ENCODE data around the gene INPP5K.
A peak's percentile ranks its signal among the peaks of the same experiment; 100 is the strongest.

Gene INPP5K

GRCh38 chr17:1493291-1493980, 23.0 kb downstream of the INPP5K start:
- TF ChIP-seq CTCF (IDR thresholded peaks at IDR 0.05; ENCODE audit: low read length) (no peak), EZH2 (optimal IDR thresholded peaks at IDR 0.05; ENCODE audit: low read depth, low read length) (no peak), EZH2phosphoT487 (IDR thresholded peaks at IDR 0.05; ENCODE audit: low read length) (no peak)
- H3K27ac ChIP-seq (ENCODE audit: low read length), result no peak overlapping the region
- no peak overlapping the region for H3K9ac ChIP-seq (ENCODE audit: low read length)
- H3K9me3 ChIP-seq (replicated peaks; ENCODE audit: insufficient read depth, low read length), result no peaks in the 10 kb centered on the region
- H2AFZ ChIP-seq (ENCODE audit: low read length), result no peak overlapping the region
- H3K36me3 ChIP-seq (replicated peaks; ENCODE audit: insufficient read depth, low read length), result no peaks in the 10 kb centered on the region
- 0 out of 2 replicates have a peak, but pooled peaks cover 4% of the 10 kb centered on the region for H3K4me1 ChIP-seq (ENCODE audit: low read length)
- 0 out of 2 replicates have a peak, but pooled peaks cover 3% of the 10 kb centered on the region for H3K79me2 ChIP-seq (ENCODE audit: low read length)
- H3K27me3 ChIP-seq (replicated peaks; ENCODE audit: insufficient read depth, low read length), result no peaks in the 10 kb centered on the region
- no peaks in the 10 kb centered on the region for H4K20me1 ChIP-seq (ENCODE audit: insufficient read depth, low read length)
- 0 out of 2 replicates have a peak, but pooled peaks cover 3% of the 10 kb centered on the region for H3F3A ChIP-seq (ENCODE audit: insufficient read depth, low read length)
- H3K4me2 ChIP-seq (ENCODE audit: low read depth, low read length), result no peak overlapping the region
- no peaks in the 10 kb centered on the region for H3K9me2 ChIP-seq (replicated peaks; ENCODE audit: insufficient read depth, low read length)
- DNase-seq, result no peak
- H3K4me3 ChIP-seq (ENCODE audit: low read length), result no peak overlapping the region

GRCh38 chr17:1492249-1493206, 23.9 kb downstream of the INPP5K start, which contains the start of gene MYO1C:
Gene MYO1C, minus strand, starts transcription at chr17:1492686. Its CDS starts 199 bp downstream, at chr17:1492487.
- Histone ChIP-seq H3K4me2 (ENCODE audit: low read depth, low read length) (peak within 1 kb of the TSS; percentile 95; the same call in 1 of the 2 replicates), H3K9me3 (replicated peaks; ENCODE audit: insufficient read depth, low read length) (no peaks in the 10 kb centered on the region), H2AFZ (ENCODE audit: low read length) (peak within 1 kb of the TSS; percentile 92), H3K27ac (ENCODE audit: low read length) (no peak within 1 kb of the TSS), H4K20me1 (ENCODE audit: insufficient read depth, low read length) (no peaks in the 10 kb centered on the region), H3K4me3 (ENCODE audit: low read length) (peak within 1 kb of the TSS; percentile 58), H3K79me2 (ENCODE audit: low read length) (0 out of 2 replicates have a peak, but pooled peaks cover 3% of the 10 kb centered on the region), H3K4me1 (ENCODE audit: low read length) (0 out of 2 replicates have a peak, but pooled peaks cover 7% of the 10 kb centered on the region), H3K27me3 (replicated peaks; ENCODE audit: insufficient read depth, low read length) (no peaks in the 10 kb centered on the region), H3F3A (ENCODE audit: insufficient read depth, low read length) (0 out of 2 replicates have a peak, but pooled peaks cover 3% of the 10 kb centered on the region), H3K9ac (ENCODE audit: low read length) (peak within 1 kb of the TSS; percentile 55; the same call in 1 of the 2 replicates), H3K9me2 (replicated peaks; ENCODE audit: insufficient read depth, low read length) (no peaks in the 10 kb centered on the region), H3K36me3 (replicated peaks; ENCODE audit: insufficient read depth, low read length) (no peaks in the 10 kb centered on the region)
- DNase-seq, result no peak
- no peak for TF ChIP-seq EZH2phosphoT487 (IDR thresholded peaks at IDR 0.05; ENCODE audit: low read length)
- TF ChIP-seq CTCF (IDR thresholded peaks at IDR 0.05; ENCODE audit: low read length), result no peak
- no peak for TF ChIP-seq EZH2 (optimal IDR thresholded peaks at IDR 0.05; ENCODE audit: low read depth, low read length)

- H3K4me2 ChIP-seq (ENCODE audit: low read depth, low read length), result peak overlapping the region; percentile 95
- 0 out of 2 replicates have a peak, but pooled peaks cover 3% of the 10 kb centered on the region for H3K79me2 ChIP-seq (ENCODE audit: low read length)
- no peaks in the 10 kb centered on the region for H3K9me3 ChIP-seq (replicated peaks; ENCODE audit: insufficient read depth, low read length)
- no peaks in the 10 kb centered on the region for H3K36me3 ChIP-seq (replicated peaks; ENCODE audit: insufficient read depth, low read length)
- peak; percentile 69 for DNase-seq
- H3K4me1 ChIP-seq (ENCODE audit: low read length), result 0 out of 2 replicates have a peak, but pooled peaks cover 7% of the 10 kb centered on the region
- H3K9me2 ChIP-seq (replicated peaks; ENCODE audit: insufficient read depth, low read length), result no peaks in the 10 kb centered on the region
- H3K4me3 ChIP-seq (ENCODE audit: low read length), result peak overlapping the region; percentile 96
- TF ChIP-seq EZH2phosphoT487 (IDR thresholded peaks at IDR 0.05; ENCODE audit: low read length), result no peak
- no peak for TF ChIP-seq CTCF (IDR thresholded peaks at IDR 0.05; ENCODE audit: low read length)
- no peak for TF ChIP-seq EZH2 (optimal IDR thresholded peaks at IDR 0.05; ENCODE audit: low read depth, low read length)
- peak overlapping the region; percentile 31; the same call in 1 of the 2 replicates for H3K27ac ChIP-seq (ENCODE audit: low read length)
- peak overlapping the region; percentile 92 for H2AFZ ChIP-seq (ENCODE audit: low read length)
- H3K27me3 ChIP-seq (replicated peaks; ENCODE audit: insufficient read depth, low read length), result no peaks in the 10 kb centered on the region
- 0 out of 2 replicates have a peak, but pooled peaks cover 3% of the 10 kb centered on the region for H3F3A ChIP-seq (ENCODE audit: insufficient read depth, low read length)
- no peaks in the 10 kb centered on the region for H4K20me1 ChIP-seq (ENCODE audit: insufficient read depth, low read length)
- H3K9ac ChIP-seq (ENCODE audit: low read length), result peak overlapping the region; percentile 55; the same call in 1 of the 2 replicates
Measured at GRCh38 chr17:1491443-1492248, 24.8 kb downstream of the INPP5K start.

Measured in MM.1S (cell line).